ENCODE data around the gene EDA. TPM values are rescaled to one million over a fixed set of nuclear protein-coding genes. Genes with fewer than 3 reads are reported as not detected.
"Not testable (repeated sequence)": the region's sequence is repeated elsewhere in the genome, so short reads cannot be mapped to it uniquely, and the experiment has no call there.

EDA gene
- total RNA-seq, 3 donors from 2014 or later (not counting 1 experiment from before 2014, with no cell fraction given) = 0.50 to 0.65 TPM; not detected in 1

DNA sequence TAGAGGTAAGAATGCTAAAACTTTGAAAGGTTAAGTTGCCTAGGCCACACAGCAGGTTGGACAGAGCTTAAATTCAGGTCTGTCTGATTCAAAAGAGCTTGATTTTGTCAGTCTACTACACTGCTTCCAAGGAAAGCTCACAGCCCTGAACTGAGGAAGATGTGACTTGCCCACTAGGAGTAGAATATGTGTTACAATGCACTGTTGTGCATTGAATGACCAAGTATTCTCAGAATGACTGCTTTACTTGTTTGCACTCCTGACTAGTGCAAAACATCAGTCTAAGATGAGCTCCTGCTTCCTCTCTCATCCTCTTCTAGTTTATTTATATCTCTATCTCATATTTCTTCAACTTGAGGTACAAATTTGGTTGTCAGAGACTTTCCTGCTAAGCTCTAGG, 377.6 kb downstream of the EDA start:
- intact Hi-C loops (cut with micrococcal nuclease) = no loop called here
- no peaks in the 10 kb centered on the region for H3K36me3 ChIP-seq (ENCODE audit: control insufficient read depth, insufficient read depth, low read length)
- no peaks in the 10 kb centered on the region for H3K4me1 ChIP-seq (ENCODE audit: control insufficient read depth, insufficient read depth, low read length)
- H3K27ac ChIP-seq (ENCODE audit: low read length) = no peak overlapping the region
- H3K9me3 Mint-ChIP-seq = no peaks in the 10 kb centered on the region
- DNase-seq = no peak
- no peak overlapping the region for H3K4me3 ChIP-seq (ENCODE audit: low read length)
- H3K27ac Mint-ChIP-seq = no peak overlapping the region
- H3K27me3 Mint-ChIP-seq (ENCODE audit: low read depth in 2 of 2) = peaks cover 0 to 5% of the 10 kb centered on the region in 2 donors
- no peaks in the 10 kb centered on the region for H3K36me3 Mint-ChIP-seq
- H3K9me3 ChIP-seq (ENCODE audit: control insufficient read depth, insufficient read depth, low read length) = no peaks in the 10 kb centered on the region
- H3K4me3 Mint-ChIP-seq = no peak overlapping the region
- TF ChIP-seq, protein P1, sequence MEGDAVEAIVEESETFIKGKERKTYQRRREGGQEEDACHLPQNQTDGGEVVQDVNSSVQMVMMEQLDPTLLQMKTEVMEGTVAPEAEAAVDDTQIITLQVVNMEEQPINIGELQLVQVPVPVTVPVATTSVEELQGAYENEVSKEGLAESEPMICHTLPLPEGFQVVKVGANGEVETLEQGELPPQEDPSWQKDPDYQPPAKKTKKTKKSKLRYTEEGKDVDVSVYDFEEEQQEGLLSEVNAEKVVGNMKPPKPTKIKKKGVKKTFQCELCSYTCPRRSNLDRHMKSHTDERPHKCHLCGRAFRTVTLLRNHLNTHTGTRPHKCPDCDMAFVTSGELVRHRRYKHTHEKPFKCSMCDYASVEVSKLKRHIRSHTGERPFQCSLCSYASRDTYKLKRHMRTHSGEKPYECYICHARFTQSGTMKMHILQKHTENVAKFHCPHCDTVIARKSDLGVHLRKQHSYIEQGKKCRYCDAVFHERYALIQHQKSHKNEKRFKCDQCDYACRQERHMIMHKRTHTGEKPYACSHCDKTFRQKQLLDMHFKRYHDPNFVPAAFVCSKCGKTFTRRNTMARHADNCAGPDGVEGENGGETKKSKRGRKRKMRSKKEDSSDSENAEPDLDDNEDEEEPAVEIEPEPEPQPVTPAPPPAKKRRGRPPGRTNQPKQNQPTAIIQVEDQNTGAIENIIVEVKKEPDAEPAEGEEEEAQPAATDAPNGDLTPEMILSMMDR (IDR thresholded peaks at IDR 0.05) = no peak
- no peaks in the 10 kb centered on the region for H3K27me3 ChIP-seq (ENCODE audit: control insufficient read depth, insufficient read depth, low read length)
- ATAC-seq = no peak
- H3K4me1 Mint-ChIP-seq = no peaks in the 10 kb centered on the region

DNA sequence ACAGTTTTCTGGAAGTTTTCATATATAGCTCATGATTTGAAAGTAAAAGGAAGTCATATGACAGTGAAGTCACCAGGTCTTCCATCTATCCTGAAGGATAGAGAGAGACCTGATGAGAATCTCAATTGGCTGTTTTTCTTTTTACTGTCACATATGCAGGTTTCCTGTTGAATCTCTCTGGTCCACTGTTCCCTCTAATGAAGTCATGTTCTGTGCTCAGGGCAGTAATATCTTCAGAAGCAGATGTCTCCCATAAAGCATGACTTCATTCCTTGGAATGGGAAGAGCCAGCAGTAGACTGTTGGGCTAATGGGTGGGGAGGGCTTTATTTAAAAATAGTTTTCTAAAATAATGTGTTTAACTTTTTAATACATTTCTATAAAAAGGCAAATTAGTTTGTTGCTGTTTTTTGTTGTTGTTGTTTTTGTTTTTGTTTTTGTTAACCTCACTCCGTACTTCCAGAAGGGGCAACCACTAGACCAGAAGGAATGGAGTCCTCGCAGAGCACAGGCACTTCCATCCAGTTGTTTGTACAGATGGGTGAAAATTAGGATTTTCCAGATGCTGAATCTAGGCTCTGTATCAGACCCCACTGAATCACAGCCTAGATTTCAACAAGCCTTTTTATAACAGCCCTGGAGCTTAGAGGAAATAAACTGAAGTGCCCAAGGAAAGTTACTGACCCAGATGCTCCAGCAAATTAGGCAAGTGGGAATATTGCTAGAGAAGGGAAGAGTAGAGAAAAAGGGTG, 379.6 kb downstream of the EDA start:
- H3K27ac Mint-ChIP-seq = no peak overlapping the region
- Histone ChIP-seq H3K36me3 (ENCODE audit: control insufficient read depth, insufficient read depth, low read length) (no peaks in the 10 kb centered on the region), H3K4me1 (ENCODE audit: control insufficient read depth, insufficient read depth, low read length) (no peaks in the 10 kb centered on the region), H3K27me3 (ENCODE audit: control insufficient read depth, insufficient read depth, low read length) (no peaks in the 10 kb centered on the region), H3K27ac (ENCODE audit: low read length) (no peak overlapping the region), H3K9me3 (ENCODE audit: control insufficient read depth, insufficient read depth, low read length) (no peaks in the 10 kb centered on the region), H3K4me3 (ENCODE audit: low read length) (no peak overlapping the region)
- intact Hi-C loops (cut with micrococcal nuclease) = no loop called here
- H3K4me3 Mint-ChIP-seq = no peak overlapping the region
- TF ChIP-seq, protein P1 (IDR thresholded peaks at IDR 0.05) = no peak
- H3K36me3 Mint-ChIP-seq = no peaks in the 10 kb centered on the region
- H3K4me1 Mint-ChIP-seq = no peaks in the 10 kb centered on the region
- WGBS (ENCODE audit: insufficient coverage) = 86% methylated on average over 2 of the region's 2 CpGs
- DNase-seq (no peak), ATAC-seq (no peak)
- H3K9me3 Mint-ChIP-seq = no peaks in the 10 kb centered on the region
- peaks cover 0 to 5% of the 10 kb centered on the region in 2 donors for H3K27me3 Mint-ChIP-seq (ENCODE audit: low read depth in 2 of 2)

DNA sequence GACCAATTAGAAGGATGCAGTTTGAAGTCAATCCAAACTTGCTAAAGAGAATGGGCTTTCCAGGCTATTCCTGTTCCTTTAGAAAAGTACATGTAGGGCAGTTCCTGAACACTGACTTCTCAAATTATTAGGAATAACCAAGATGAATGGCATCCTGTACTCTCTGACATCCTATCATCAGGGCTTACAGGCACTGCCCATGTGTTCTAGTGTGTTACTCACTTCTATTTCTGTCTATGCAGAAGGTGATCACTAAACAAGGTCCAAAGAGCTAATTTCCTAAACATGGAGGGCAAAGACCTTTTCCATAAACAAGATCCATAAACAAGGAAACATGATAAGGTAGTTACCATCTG, 380.2 kb downstream of the EDA start:
- intact Hi-C loops (cut with micrococcal nuclease) = no loop called here
- ATAC-seq = no peak

DNA sequence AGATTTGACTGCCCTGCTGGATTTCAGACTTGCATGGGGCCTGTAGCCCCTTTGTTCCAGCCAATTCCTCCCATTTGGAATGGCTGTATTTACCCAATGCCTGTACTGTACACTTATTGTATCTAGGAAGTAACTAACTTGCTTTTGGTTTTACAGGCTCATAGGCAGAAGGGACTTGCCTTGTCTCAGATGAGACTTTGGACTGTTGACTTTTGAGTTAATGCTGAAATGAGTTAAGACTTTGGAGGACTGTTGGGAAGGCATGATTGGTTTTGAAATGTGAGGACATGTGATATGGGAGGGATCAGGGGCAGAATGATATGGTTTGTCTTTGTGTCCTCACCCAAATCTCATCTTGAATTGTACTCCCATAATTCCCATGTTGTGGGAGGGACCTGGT, 382.4 kb downstream of the EDA start:
- not testable (repeated sequence) for H3K4me1 Mint-ChIP-seq, H3K27ac Mint-ChIP-seq, ATAC-seq

More for the DNA sequence above, 380.2 kb downstream of the EDA start:
- Mint-ChIP-seq H3K9me3 (no peaks in the 10 kb centered on the region), H3K27me3 (ENCODE audit: low read depth in 2 of 2) (peaks cover 0 to 5% of the 10 kb centered on the region in 2 donors), H3K27ac (no peak overlapping the region), H3K4me3 (no peak overlapping the region), H3K4me1 (no peaks in the 10 kb centered on the region), H3K36me3 (no peaks in the 10 kb centered on the region)
- TF ChIP-seq, protein P1 (IDR thresholded peaks at IDR 0.05) = no peak
- no peaks in the 10 kb centered on the region for H3K4me1 ChIP-seq (ENCODE audit: control insufficient read depth, insufficient read depth, low read length)
- no peaks in the 10 kb centered on the region for H3K9me3 ChIP-seq (ENCODE audit: control insufficient read depth, insufficient read depth, low read length)
- no peak overlapping the region for H3K27ac ChIP-seq (ENCODE audit: low read length)
- H3K27me3 ChIP-seq (ENCODE audit: control insufficient read depth, insufficient read depth, low read length) = no peaks in the 10 kb centered on the region
- DNase-seq = no peak
- H3K36me3 ChIP-seq (ENCODE audit: control insufficient read depth, insufficient read depth, low read length) = no peaks in the 10 kb centered on the region
- H3K4me3 ChIP-seq (ENCODE audit: low read length) = no peak overlapping the region

More for the DNA sequence above, 382.4 kb downstream of the EDA start:
- H3K36me3 ChIP-seq (ENCODE audit: control insufficient read depth, insufficient read depth, low read length); H3K9me3 ChIP-seq (ENCODE audit: control insufficient read depth, insufficient read depth, low read length); H3K9me3 Mint-ChIP-seq; H3K4me1 ChIP-seq (ENCODE audit: control insufficient read depth, insufficient read depth, low read length); DNase-seq; H3K36me3 Mint-ChIP-seq; H3K27me3 ChIP-seq (ENCODE audit: control insufficient read depth, insufficient read depth, low read length); H3K4me3 ChIP-seq (ENCODE audit: low read length); H3K4me3 Mint-ChIP-seq; H3K27ac ChIP-seq (ENCODE audit: low read length); intact Hi-C loops (cut with micrococcal nuclease): not testable (repeated sequence)
- H3K27me3 Mint-ChIP-seq (ENCODE audit: low read depth in 2 of 2) = peaks cover 5 to 11% of the 10 kb centered on the region in 2 donors
